ENCODE results near the gene PTGR2. TPM values are rescaled to one million over a fixed set of nuclear protein-coding genes. Genes with fewer than 3 reads are reported as not detected.

The PTGR2 gene
- total and polyA plus RNA-seq, 2 of the 8 experiments (the other 6 are each of a cell fraction or from before 2014, with no cell fraction given): 6.0 to 17.5 TPM

- H4K91ac ChIP-seq (replicated peaks; ENCODE audit: insufficient read length, low read length): no peak overlapping the region
- H3K36me3 ChIP-seq (ENCODE audit: control insufficient read depth in 2 of 4, insufficient read depth in 4 of 4, low read length in 3 of 4): no peaks in the 10 kb centered on the region
- no peak overlapping the region for H2BK120ac ChIP-seq (replicated peaks; ENCODE audit: low read depth, low read length)
- H3K4me3 ChIP-seq (ENCODE audit: extremely low read depth in 1 of 4, insufficient read depth in 2 of 4, low read depth in 3 of 4, low read length in 4 of 4): no peak overlapping the region
- H3K4me2 ChIP-seq (ENCODE audit: insufficient read depth in 1 of 2, low read depth in 2 of 2, low read length in 2 of 2): no peak overlapping the region
- DNase-seq (ENCODE audit: low read depth in 1 of 2, low spot score in 2 of 2) (no peak), FAIRE-seq (no peak)
- H3K9me3 ChIP-seq (ENCODE audit: insufficient read depth in 2 of 2, low read depth in 1 of 2, low read length in 1 of 2): no peaks in the 10 kb centered on the region
- H3K27ac ChIP-seq (ENCODE audit: low read depth, low read length): no peak overlapping the region
- no peak overlapping the region for H4K5ac ChIP-seq (ENCODE audit: insufficient read length, low read depth, low read length)
- no peak overlapping the region for H2BK5ac ChIP-seq (ENCODE audit: low read depth, low read length)
- H2BK20ac ChIP-seq (ENCODE audit: low read length): no peak overlapping the region
- H3K23me2 ChIP-seq (ENCODE audit: low read depth, low read length): no peaks in the 10 kb centered on the region
- H3K79me2 ChIP-seq (ENCODE audit: control insufficient read depth in 1 of 2, insufficient read depth in 2 of 2, low read length in 2 of 2): no peaks in the 10 kb centered on the region
- no peak overlapping the region for H3K14ac ChIP-seq (ENCODE audit: insufficient read length)
- no peak for TF ChIP-seq NANOG (IDR thresholded peaks at IDR 0.05; ENCODE audit: insufficient read depth, low read depth, low read length, poor library complexity, severe bottlenecking)
- 0 out of 2 replicates have a peak overlapping the region, but pooled peaks have one; percentile 39 for H2AK5ac ChIP-seq (ENCODE audit: low read depth, low read length)
- H3K27me3 ChIP-seq (replicated peaks in 1 of 4; ENCODE audit: control insufficient read depth in 3 of 4, extremely low read depth in 1 of 4, insufficient read depth in 3 of 4, low read length in 3 of 4): no peaks in the 10 kb centered on the region
- H3K4me1 ChIP-seq (replicated peaks in 1 of 4; ENCODE audit: control insufficient read depth in 3 of 4, insufficient read depth in 4 of 4, low read length in 3 of 4): no peaks in the 10 kb centered on the region
- H2AFZ ChIP-seq (ENCODE audit: low read length): no peak overlapping the region; the same call in 1 of the 2 replicates
- no peak overlapping the region for H3K56ac ChIP-seq (replicated peaks; ENCODE audit: insufficient read length, low read depth, low read length)
- H3K18ac ChIP-seq (ENCODE audit: extremely low read depth, low read length): no peak overlapping the region
- H4K20me1 ChIP-seq (replicated peaks in 1 of 2; ENCODE audit: control insufficient read depth in 1 of 2, insufficient read depth in 2 of 2, low read length in 2 of 2): no peaks in the 10 kb centered on the region
- WGBS, 2 experiments (ENCODE audit: extremely low coverage in 1 of 2, insufficient coverage in 1 of 2, insufficient read length in 1 of 2, insufficient replicate concordance in 2 of 2, low coverage in 1 of 2, low lambda C conversion rate in 2 of 2, missing lambda C conversion rate in 1 of 2): 100% methylated on average over 2 of the region's 2 CpGs; no CpG with 5 or more reads in 1 of the 2 experiments
- CTCF ChIA-PET (ENCODE audit: partially characterized antibody): no interaction called here
- no peak overlapping the region for H4K8ac ChIP-seq (ENCODE audit: extremely low read depth, insufficient read depth, low read length)
- POLR2A ChIA-PET (ENCODE audit: partially characterized antibody): no interaction called here
- H3K4ac ChIP-seq (replicated peaks; ENCODE audit: insufficient read length, low read depth, low read length): no peak overlapping the region
- H3K23ac ChIP-seq (ENCODE audit: insufficient read length): no peak overlapping the region
- no peaks in the 10 kb centered on the region for H3K79me1 ChIP-seq (ENCODE audit: low read depth, low read length)
- no peak overlapping the region for H3K9ac ChIP-seq (replicated peaks in 1 of 4; ENCODE audit: extremely low read depth in 1 of 4, low read depth in 3 of 4, low read length in 3 of 4)
- H2BK15ac ChIP-seq (ENCODE audit: low read length): no peak overlapping the region
- no peak overlapping the region for H2BK12ac ChIP-seq (ENCODE audit: low read depth, low read length)
Observed at GRCh38 chr14:73804636-73805035, 47.0 kb upstream of the PTGR2 start.
